GM23338 (cell line): Measurements from ENCODE around the gene GPC2.

Source experiments
- CREB1 ChIP-seq: fragments of 250-450 bp; sonication (Bioruptor Pico); IDR thresholded peaks from 2 replicates; pipeline ENCODE4 v1.5.0; 2020; ENCODE audit warnings: low read depth, mild to moderate bottlenecking, moderate library complexity
- EZH2 ChIP-seq: fragments of 200-600 bp; sonication (generic); IDR thresholded peaks from one replicate; pipeline ENCODE4 v1.8.0; 2017; ENCODE audit warnings: antibody characterized with exemption, mild to moderate bottlenecking, low read depth; ENCODE audit not compliant: unreplicated experiment
- EZH2phosphoT487 ChIP-seq: fragments of 200-600 bp; sonication (generic); IDR thresholded peaks from one replicate; pipeline ENCODE4 v1.8.1; 2018; ENCODE audit warnings: antibody characterized with exemption; ENCODE audit not compliant: unreplicated experiment
- JUNB ChIP-seq: IDR thresholded peaks from one replicate; pipeline ENCODE4 v1.6.1; 2016; ENCODE audit warnings: antibody characterized with exemption; ENCODE audit not compliant: unreplicated experiment
- NANOG ChIP-seq: IDR thresholded peaks from 2 replicates; pipeline ENCODE4 v1.6.1; 2016; ENCODE audit warnings: antibody characterized with exemption, borderline replicate concordance
- POLR2AphosphoS5 ChIP-seq: IDR thresholded peaks from 2 replicates; pipeline ENCODE4 v1.6.1; 2016; ENCODE audit warnings: antibody characterized with exemption, low read depth
- STAT1 ChIP-seq: IDR thresholded peaks from one replicate; pipeline ENCODE4 v1.6.1; 2016; ENCODE audit warnings: antibody characterized with exemption; ENCODE audit not compliant: unreplicated experiment
- ZNF114 ChIP-seq: fragments of 250-450 bp; sonication (Bioruptor Pico); IDR thresholded peaks from 2 replicates; pipeline ENCODE4 v1.5.0; 2020; ENCODE audit warnings: mild to moderate bottlenecking, moderate library complexity
- ZNF331 ChIP-seq: fragments of 250-450 bp; sonication (Bioruptor Pico); IDR thresholded peaks from 2 replicates; pipeline ENCODE4 v1.5.0; 2020; ENCODE audit warnings: low read depth, mild to moderate bottlenecking, moderate library complexity
- TF ChIP-seq, protein P1 (sequence below), 2 experiments: fragments of 200-600 bp in 1 of 2; sonication (generic) in 1 of 2; conservative IDR thresholded peaks; 2 replicates each; pipeline versions ENCODE4 v1.5.1 to v1.6.1; 2016 to 2017; ENCODE audit warnings: antibody characterized with exemption in 2 of 2, low read depth in 2 of 2, mild to moderate bottlenecking in 2 of 2, moderate library complexity in 1 of 2
- TF ChIP-seq, protein P2 (sequence below): IDR thresholded peaks from one replicate; pipeline ENCODE4 v1.6.1; 2018; ENCODE audit warnings: antibody characterized with exemption; ENCODE audit not compliant: unreplicated experiment
- TF ChIP-seq, protein P3 (sequence below): IDR thresholded peaks from 2 replicates; pipeline ENCODE4 v1.6.1; 2016; ENCODE audit warnings: antibody characterized with exemption

DNA sequence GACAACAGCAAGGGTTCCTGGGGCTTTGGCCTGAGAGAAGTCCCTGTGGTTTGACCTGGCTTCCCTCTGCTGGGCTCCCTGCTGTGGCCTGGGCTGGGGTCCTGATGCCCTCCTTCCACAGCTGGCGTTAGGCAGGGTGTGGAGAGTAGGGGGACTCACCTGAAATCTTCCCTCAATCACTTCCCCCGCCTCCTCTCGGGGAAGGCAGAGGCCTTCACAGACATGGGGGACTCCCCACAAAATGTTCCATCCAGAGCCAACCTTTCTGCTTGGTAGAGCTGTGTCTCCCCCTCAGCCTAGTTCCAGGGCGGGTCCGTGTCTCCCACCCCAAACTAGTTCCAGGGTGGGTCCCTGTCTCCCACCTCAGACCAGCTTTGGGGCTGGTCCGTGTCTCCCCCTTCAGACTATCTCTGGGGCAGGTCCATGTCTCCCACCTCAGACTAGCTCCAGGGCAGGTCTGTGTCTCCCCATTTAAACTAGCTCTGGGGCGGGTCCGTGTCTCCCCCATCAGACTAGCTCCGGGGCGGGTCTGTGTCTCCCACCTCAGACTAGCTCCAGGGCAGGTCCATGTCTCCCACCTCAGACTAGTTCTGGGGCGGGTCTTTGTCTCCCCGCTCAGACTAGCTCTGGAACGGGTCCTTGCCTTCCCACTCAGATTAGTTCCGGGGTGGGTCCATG is 44.7 kb upstream of the GPC2 start:
- TF ChIP-seq, protein P1, sequence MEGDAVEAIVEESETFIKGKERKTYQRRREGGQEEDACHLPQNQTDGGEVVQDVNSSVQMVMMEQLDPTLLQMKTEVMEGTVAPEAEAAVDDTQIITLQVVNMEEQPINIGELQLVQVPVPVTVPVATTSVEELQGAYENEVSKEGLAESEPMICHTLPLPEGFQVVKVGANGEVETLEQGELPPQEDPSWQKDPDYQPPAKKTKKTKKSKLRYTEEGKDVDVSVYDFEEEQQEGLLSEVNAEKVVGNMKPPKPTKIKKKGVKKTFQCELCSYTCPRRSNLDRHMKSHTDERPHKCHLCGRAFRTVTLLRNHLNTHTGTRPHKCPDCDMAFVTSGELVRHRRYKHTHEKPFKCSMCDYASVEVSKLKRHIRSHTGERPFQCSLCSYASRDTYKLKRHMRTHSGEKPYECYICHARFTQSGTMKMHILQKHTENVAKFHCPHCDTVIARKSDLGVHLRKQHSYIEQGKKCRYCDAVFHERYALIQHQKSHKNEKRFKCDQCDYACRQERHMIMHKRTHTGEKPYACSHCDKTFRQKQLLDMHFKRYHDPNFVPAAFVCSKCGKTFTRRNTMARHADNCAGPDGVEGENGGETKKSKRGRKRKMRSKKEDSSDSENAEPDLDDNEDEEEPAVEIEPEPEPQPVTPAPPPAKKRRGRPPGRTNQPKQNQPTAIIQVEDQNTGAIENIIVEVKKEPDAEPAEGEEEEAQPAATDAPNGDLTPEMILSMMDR (conservative IDR thresholded peaks at IDR 0.05; ENCODE audit: low read depth in 2 of 2): no peak
- no peak for TF ChIP-seq EZH2
- TF ChIP-seq, protein P2, sequence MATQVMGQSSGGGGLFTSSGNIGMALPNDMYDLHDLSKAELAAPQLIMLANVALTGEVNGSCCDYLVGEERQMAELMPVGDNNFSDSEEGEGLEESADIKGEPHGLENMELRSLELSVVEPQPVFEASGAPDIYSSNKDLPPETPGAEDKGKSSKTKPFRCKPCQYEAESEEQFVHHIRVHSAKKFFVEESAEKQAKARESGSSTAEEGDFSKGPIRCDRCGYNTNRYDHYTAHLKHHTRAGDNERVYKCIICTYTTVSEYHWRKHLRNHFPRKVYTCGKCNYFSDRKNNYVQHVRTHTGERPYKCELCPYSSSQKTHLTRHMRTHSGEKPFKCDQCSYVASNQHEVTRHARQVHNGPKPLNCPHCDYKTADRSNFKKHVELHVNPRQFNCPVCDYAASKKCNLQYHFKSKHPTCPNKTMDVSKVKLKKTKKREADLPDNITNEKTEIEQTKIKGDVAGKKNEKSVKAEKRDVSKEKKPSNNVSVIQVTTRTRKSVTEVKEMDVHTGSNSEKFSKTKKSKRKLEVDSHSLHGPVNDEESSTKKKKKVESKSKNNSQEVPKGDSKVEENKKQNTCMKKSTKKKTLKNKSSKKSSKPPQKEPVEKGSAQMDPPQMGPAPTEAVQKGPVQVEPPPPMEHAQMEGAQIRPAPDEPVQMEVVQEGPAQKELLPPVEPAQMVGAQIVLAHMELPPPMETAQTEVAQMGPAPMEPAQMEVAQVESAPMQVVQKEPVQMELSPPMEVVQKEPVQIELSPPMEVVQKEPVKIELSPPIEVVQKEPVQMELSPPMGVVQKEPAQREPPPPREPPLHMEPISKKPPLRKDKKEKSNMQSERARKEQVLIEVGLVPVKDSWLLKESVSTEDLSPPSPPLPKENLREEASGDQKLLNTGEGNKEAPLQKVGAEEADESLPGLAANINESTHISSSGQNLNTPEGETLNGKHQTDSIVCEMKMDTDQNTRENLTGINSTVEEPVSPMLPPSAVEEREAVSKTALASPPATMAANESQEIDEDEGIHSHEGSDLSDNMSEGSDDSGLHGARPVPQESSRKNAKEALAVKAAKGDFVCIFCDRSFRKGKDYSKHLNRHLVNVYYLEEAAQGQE: no peak
- no peak for TF ChIP-seq EZH2phosphoT487
- TF ChIP-seq, protein P3, sequence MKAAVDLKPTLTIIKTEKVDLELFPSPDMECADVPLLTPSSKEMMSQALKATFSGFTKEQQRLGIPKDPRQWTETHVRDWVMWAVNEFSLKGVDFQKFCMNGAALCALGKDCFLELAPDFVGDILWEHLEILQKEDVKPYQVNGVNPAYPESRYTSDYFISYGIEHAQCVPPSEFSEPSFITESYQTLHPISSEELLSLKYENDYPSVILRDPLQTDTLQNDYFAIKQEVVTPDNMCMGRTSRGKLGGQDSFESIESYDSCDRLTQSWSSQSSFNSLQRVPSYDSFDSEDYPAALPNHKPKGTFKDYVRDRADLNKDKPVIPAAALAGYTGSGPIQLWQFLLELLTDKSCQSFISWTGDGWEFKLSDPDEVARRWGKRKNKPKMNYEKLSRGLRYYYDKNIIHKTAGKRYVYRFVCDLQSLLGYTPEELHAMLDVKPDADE: no peak
- no peak for TF ChIP-seq POLR2AphosphoS5
- TF ChIP-seq CREB1: no peak
- no peak for TF ChIP-seq STAT1
- no peak for TF ChIP-seq JUNB
- no peak for TF ChIP-seq ZNF331 (CRISPR knock-in tag)
- no peak for TF ChIP-seq NANOG
- TF ChIP-seq ZNF114 (CRISPR knock-in tag): no peak
